CD8-positive, alpha-beta memory T cell (primary cell): ENCODE data around the gene MAPK4. TPM values are rescaled to one million over a fixed set of nuclear protein-coding genes. Genes with fewer than 3 reads are reported as not detected.
"Not testable (repeated sequence)": the region's sequence is repeated elsewhere in the genome, so short reads cannot be mapped to it uniquely, and the experiment has no call there.

Experiments
- CTCF ChIA-PET: fragments of 350-600 bp; sonication (Branson Sonifier 250); formaldehyde crosslinking; loops from one replicate; lab custom pipeline; 2021; ENCODE audit warnings: antibody characterized with exemption; lab: Charles Lee
- POLR2A ChIA-PET: fragments of 350-600 bp; sonication (Branson Sonifier 250); formaldehyde crosslinking; loops from one replicate; lab custom pipeline; 2021; ENCODE audit warnings: antibody characterized with exemption; lab: Charles Lee
- DNase-seq, 5 donors: peaks; one replicate each; pipeline versions ENCODE4 v3.0.0 to v3.0.0-alpha.2; 2020 to 2022; ENCODE audit warnings: mixed read lengths in 1 of 5
- H3K27ac ChIP-seq: one replicate; pipeline ENCODE4 v1.7.0; 2013; ENCODE audit warnings: low read depth, mild to moderate bottlenecking, low read length, moderate library complexity
- H3K27me3 ChIP-seq: 2 replicates; pipeline ENCODE4 v1.7.0; 2013; ENCODE audit warnings: low read length, mild to moderate bottlenecking; ENCODE audit not compliant: insufficient read depth, poor library complexity, severe bottlenecking
- H3K36me3 ChIP-seq: 2 replicates; pipeline ENCODE4 v1.7.0; 2013; ENCODE audit warnings: mild to moderate bottlenecking, low read length, moderate library complexity; ENCODE audit not compliant: insufficient read depth
- H3K4me1 ChIP-seq: 2 replicates; pipeline ENCODE4 v1.7.0; 2013; ENCODE audit warnings: mild to moderate bottlenecking, low read length, moderate library complexity; ENCODE audit not compliant: insufficient read depth
- H3K4me3 ChIP-seq: 2 replicates; pipeline ENCODE4 v1.7.0; 2013; ENCODE audit warnings: mild to moderate bottlenecking, low read length
- H3K9me3 ChIP-seq: 2 replicates; pipeline ENCODE4 v1.7.0; 2013; ENCODE audit warnings: mild to moderate bottlenecking, low read length
- H3K27ac Mint-ChIP-seq, 8 donors: one replicate each; pipeline ENCODE4 v1.8.0; 2020 to 2021; ENCODE audit warnings: mixed read lengths in 8 of 8, mild to moderate bottlenecking in 6 of 8, inconsistent platforms in 3 of 8, moderate library complexity in 3 of 8
- H3K27me3 Mint-ChIP-seq, 2 donors: one replicate each; pipeline ENCODE4 v1.8.0; 2020 to 2021; ENCODE audit warnings: mixed read lengths in 2 of 2, mild to moderate bottlenecking in 1 of 2, moderate library complexity in 1 of 2
- H3K36me3 Mint-ChIP-seq, 3 donors: one replicate each; pipeline ENCODE4 v1.8.0; 2020 to 2021; ENCODE audit warnings: mixed read lengths in 3 of 3, inconsistent platforms in 1 of 3, mild to moderate bottlenecking in 1 of 3
- H3K4me1 Mint-ChIP-seq, 3 donors: one replicate each; pipeline ENCODE4 v1.8.0; 2020 to 2021; ENCODE audit warnings: mixed read lengths in 3 of 3, inconsistent platforms in 1 of 3, mild to moderate bottlenecking in 1 of 3
- H3K4me3 Mint-ChIP-seq, 7 donors: one replicate each; pipeline ENCODE4 v1.8.0; 2020 to 2021; ENCODE audit warnings: mixed read lengths in 7 of 7, mild to moderate bottlenecking in 6 of 7, moderate library complexity in 4 of 7, inconsistent platforms in 2 of 7
- H3K9me3 Mint-ChIP-seq, 5 donors: one replicate each; pipeline ENCODE4 v1.8.0; 2020 to 2022; ENCODE audit warnings: mixed read lengths in 5 of 5, mild to moderate bottlenecking in 3 of 5, moderate library complexity in 2 of 5, inconsistent platforms in 1 of 5
- polyA plus RNA-seq: library from polyadenylated mRNA; unstranded; fragments of 300-500 nt; fragmentation: Illumina TruSeq; gene quantifications from one replicate; pipeline ENCODE4 v1.2.3, GENCODE V29; 2021
- total RNA-seq, 2 experiments: library from RNA; stranded (reverse); gene quantifications; one replicate each; pipeline ENCODE4 v1.2.3, GENCODE V29; 2021

The MAPK4 gene
- total and polyA plus RNA-seq, 3 experiments from 2014 or later, result not detected

DNA sequence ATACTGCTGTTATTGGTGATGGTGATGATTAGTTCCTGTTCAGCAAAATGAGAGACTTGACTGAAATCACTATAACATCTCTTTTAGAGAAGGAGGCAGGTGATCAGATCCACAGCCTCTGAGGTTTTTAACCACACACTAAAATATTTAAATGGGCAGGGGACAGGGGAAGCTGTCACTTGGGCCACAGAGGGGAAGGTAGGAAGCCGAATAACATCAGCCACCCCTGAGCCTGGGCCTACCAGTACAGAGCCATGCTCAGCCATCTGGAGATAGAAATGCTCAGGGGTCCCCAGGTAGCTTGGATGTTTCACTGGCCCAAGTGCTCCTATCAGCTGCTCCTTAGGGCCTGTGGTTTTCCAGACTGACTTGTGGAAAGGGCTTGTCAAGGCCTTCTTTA lies 137.6 kb downstream of the MAPK4 start:
- no peaks in the 10 kb centered on the region for H3K9me3 Mint-ChIP-seq
- no peak overlapping the region for H3K27ac ChIP-seq
- no peak overlapping the region for H3K4me3 ChIP-seq
- no peak overlapping the region for H3K27ac Mint-ChIP-seq
- no peaks in the 10 kb centered on the region for H3K4me1 ChIP-seq
- ChIA-PET CTCF (no interaction called here), POLR2A (no interaction called here)
- H3K4me1 Mint-ChIP-seq, result no peaks in the 10 kb centered on the region
- H3K36me3 Mint-ChIP-seq, result no peaks in the 10 kb centered on the region
- no peak for DNase-seq
- H3K27me3 Mint-ChIP-seq, result peaks cover 7 to 10% of the 10 kb centered on the region in 2 donors
- H3K9me3 ChIP-seq, result no peaks in the 10 kb centered on the region
- no peaks in the 10 kb centered on the region for H3K36me3 ChIP-seq
- H3K4me3 Mint-ChIP-seq, result no peak overlapping the region
- peaks cover 4% of the 10 kb centered on the region for H3K27me3 ChIP-seq

GRCh38 chr18:50700245-50701165 lies 140.6 kb downstream of the MAPK4 start:
- Histone ChIP-seq H3K27ac (no peak overlapping the region), H3K4me1 (no peaks in the 10 kb centered on the region), H3K9me3 (no peaks in the 10 kb centered on the region), H3K27me3 (peaks cover 4% of the 10 kb centered on the region), H3K4me3 (no peak overlapping the region), H3K36me3 (no peaks in the 10 kb centered on the region)
- Mint-ChIP-seq H3K4me1 (no peaks in the 10 kb centered on the region), H3K27ac (no peak overlapping the region), H3K36me3 (no peaks in the 10 kb centered on the region), H3K27me3 (peaks cover 1 to 11% of the 10 kb centered on the region in 2 donors), H3K9me3 (no peaks in the 10 kb centered on the region), H3K4me3 (no peak overlapping the region)
- DNase-seq, result no peak
- POLR2A ChIA-PET, result no interaction called here
- CTCF ChIA-PET, result no interaction called here

DNA sequence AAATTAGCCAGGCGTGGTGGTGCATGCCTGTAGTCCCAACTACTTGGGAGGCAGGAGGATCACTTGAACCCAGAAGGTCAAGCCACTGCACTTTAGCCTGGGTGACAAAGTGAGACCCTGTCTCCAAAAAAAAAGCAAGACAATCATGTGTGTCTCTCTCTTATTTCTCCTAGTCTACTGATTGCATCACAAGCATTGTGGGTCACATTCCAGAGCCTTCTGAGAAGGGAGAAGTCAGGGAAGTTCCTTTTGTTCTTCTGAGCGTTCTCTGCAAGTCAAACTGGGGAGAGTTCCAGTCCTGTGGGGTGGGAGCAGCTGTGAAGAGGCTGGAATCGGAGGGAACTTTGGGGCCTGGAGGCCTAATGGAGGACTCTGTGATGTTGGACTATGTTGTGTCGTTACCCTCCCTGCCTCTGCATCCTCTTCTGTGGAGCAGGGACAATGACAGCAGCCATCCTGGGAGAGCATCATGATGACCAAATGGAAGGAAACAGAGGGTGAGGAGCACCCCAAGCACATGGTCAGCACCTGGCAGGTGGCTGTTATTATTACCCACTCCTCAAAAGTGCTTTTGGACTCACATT lies 144.6 kb downstream of the MAPK4 start:
- no peaks in the 10 kb centered on the region for H3K36me3 ChIP-seq
- Mint-ChIP-seq H3K4me3 (no peak overlapping the region), H3K36me3 (no peaks in the 10 kb centered on the region), H3K9me3 (no peaks in the 10 kb centered on the region), H3K27ac (peak overlapping the region in 1 of 8 donors; percentile 32), H3K27me3 (peaks cover 0 to 4% of the 10 kb centered on the region in 2 donors), H3K4me1 (no peaks in the 10 kb centered on the region)
- ChIA-PET CTCF (no interaction called here), POLR2A (no interaction called here)
- no peak for DNase-seq
- H3K9me3 ChIP-seq, result no peaks in the 10 kb centered on the region
- no peaks in the 10 kb centered on the region for H3K27me3 ChIP-seq
- H3K4me1 ChIP-seq, result no peaks in the 10 kb centered on the region
- H3K27ac ChIP-seq, result no peak overlapping the region
- H3K4me3 ChIP-seq, result no peak overlapping the region

- H3K27ac Mint-ChIP-seq, result no peak overlapping the region
- H3K27me3 Mint-ChIP-seq, result peaks cover 0 to 4% of the 10 kb centered on the region in 2 donors
- no peaks in the 10 kb centered on the region for H3K9me3 ChIP-seq
- H3K27me3 ChIP-seq, result no peaks in the 10 kb centered on the region
- no peaks in the 10 kb centered on the region for H3K36me3 Mint-ChIP-seq
- H3K4me1 Mint-ChIP-seq, result no peaks in the 10 kb centered on the region
- no peak overlapping the region for H3K4me3 Mint-ChIP-seq
- H3K9me3 Mint-ChIP-seq, result no peaks in the 10 kb centered on the region
- ChIA-PET CTCF (no interaction called here), POLR2A (no interaction called here)
- H3K27ac ChIP-seq, result no peak overlapping the region
- no peak for DNase-seq
- H3K36me3 ChIP-seq, result no peaks in the 10 kb centered on the region
- no peaks in the 10 kb centered on the region for H3K4me1 ChIP-seq
- H3K4me3 ChIP-seq, result no peak overlapping the region
Measured at GRCh38 chr18:50706199-50706598, 146.3 kb downstream of the MAPK4 start.

DNA sequence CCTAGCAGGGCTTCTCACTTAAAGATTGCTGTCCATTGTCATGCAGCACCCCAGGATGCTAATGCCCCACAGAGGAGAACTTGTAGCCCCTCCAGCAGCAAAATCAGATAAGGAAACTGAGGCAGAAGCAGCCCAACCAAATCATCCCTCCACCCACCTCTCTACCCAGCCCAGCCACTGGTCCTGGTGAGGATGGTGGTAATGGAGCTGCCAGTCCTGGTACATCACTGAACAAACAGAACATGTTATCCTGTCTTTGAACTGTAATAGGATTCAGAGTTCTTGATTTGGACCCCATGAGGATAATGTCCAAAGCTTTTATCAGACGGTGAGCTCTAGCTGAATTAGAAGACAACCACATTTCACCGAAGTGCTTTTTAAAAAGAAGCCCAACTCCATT lies 146.8 kb downstream of the MAPK4 start:
- Mint-ChIP-seq H3K27ac (no peak overlapping the region), H3K4me1 (no peaks in the 10 kb centered on the region), H3K9me3 (no peaks in the 10 kb centered on the region), H3K27me3 (peaks cover 0 to 4% of the 10 kb centered on the region in 2 donors), H3K4me3 (no peak overlapping the region), H3K36me3 (no peaks in the 10 kb centered on the region)
- ChIA-PET POLR2A (no interaction called here), CTCF (no interaction called here)
- no peaks in the 10 kb centered on the region for H3K27me3 ChIP-seq
- no peaks in the 10 kb centered on the region for H3K9me3 ChIP-seq
- H3K27ac ChIP-seq, result no peak overlapping the region
- DNase-seq, result no peak
- H3K36me3 ChIP-seq, result no peaks in the 10 kb centered on the region
- H3K4me1 ChIP-seq, result no peaks in the 10 kb centered on the region
- no peak overlapping the region for H3K4me3 ChIP-seq

DNA sequence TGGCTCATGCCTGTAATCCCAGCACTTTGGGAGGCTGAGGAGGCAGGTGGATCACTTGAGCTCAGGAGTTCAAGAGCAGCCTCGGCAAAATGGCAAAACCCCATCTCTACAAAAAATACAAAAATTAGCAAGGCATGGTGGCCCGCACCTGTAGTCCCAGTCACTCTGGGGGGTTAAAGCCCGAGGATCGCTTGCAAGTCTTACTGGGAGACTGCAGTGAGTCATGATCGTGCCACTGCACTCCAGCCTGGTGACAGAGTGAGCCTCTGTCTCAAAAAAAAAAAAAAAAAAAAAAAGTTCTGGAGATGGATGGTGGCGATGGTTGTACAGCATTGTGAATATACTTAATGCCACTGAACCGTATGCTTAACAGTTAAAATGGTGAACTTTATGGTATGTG lies 147.4 kb downstream of the MAPK4 start:
- H3K27me3 Mint-ChIP-seq, H3K4me3 Mint-ChIP-seq, H3K36me3 ChIP-seq, H3K36me3 Mint-ChIP-seq, CTCF ChIA-PET, H3K27ac ChIP-seq, H3K27me3 ChIP-seq, H3K4me1 Mint-ChIP-seq, H3K9me3 ChIP-seq, H3K4me3 ChIP-seq, H3K27ac Mint-ChIP-seq, H3K4me1 ChIP-seq, POLR2A ChIA-PET, DNase-seq, H3K9me3 Mint-ChIP-seq: not testable (repeated sequence)

GRCh38 chr18:50707855-50708469 lies 148.1 kb downstream of the MAPK4 start:
- Mint-ChIP-seq H3K27ac (no peak overlapping the region), H3K4me3 (no peak overlapping the region), H3K9me3 (peaks cover 0 to 2% (median 0%) of the 10 kb centered on the region in 5 donors), H3K36me3 (no peaks in the 10 kb centered on the region), H3K4me1 (no peaks in the 10 kb centered on the region), H3K27me3 (peaks cover 0 to 4% of the 10 kb centered on the region in 2 donors)
- H3K4me1 ChIP-seq, result no peaks in the 10 kb centered on the region
- POLR2A ChIA-PET, result no interaction called here
- no peaks in the 10 kb centered on the region for H3K27me3 ChIP-seq
- H3K27ac ChIP-seq, result no peak overlapping the region
- DNase-seq, result no peak
- H3K36me3 ChIP-seq, result no peaks in the 10 kb centered on the region
- H3K9me3 ChIP-seq, result no peaks in the 10 kb centered on the region
- CTCF ChIA-PET, result no interaction called here
- H3K4me3 ChIP-seq, result no peak overlapping the region

DNA sequence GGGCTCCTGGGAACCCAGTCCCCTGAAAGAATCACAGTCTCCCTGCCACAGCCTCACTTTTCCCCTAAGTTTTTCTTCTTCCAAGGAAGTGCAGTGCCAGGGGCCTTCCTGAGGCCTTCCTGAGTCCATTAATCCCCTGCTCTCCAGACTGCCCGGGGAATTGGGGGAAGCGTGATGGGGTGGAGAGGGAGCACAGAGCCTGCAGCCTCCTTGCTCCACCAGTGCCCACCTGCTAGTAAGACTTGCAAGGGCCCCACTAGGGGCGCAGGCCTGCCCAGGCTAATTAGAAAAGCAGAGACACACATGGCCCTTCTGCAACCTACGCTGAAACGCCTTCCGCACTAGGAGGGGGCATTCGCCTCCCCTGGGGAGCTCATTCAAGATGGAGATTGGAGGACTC lies 149.3 kb downstream of the MAPK4 start:
- Histone ChIP-seq H3K27me3 (no peaks in the 10 kb centered on the region), H3K27ac (no peak overlapping the region), H3K4me3 (no peak overlapping the region), H3K4me1 (no peaks in the 10 kb centered on the region), H3K36me3 (no peaks in the 10 kb centered on the region), H3K9me3 (no peaks in the 10 kb centered on the region)
- Mint-ChIP-seq H3K9me3 (peaks cover 0 to 2% (median 0%) of the 10 kb centered on the region in 5 donors), H3K27ac (no peak overlapping the region), H3K4me1 (no peaks in the 10 kb centered on the region), H3K27me3 (peaks cover 0 to 1% of the 10 kb centered on the region in 2 donors), H3K36me3 (no peaks in the 10 kb centered on the region), H3K4me3 (no peak overlapping the region)
- POLR2A ChIA-PET, result no interaction called here
- no peak for DNase-seq
- CTCF ChIA-PET, result no interaction called here
